HepG2 (cell line): Measurements from ENCODE around the gene BPGM. TPM values are rescaled to one million over a fixed set of nuclear protein-coding genes. Genes with fewer than 3 reads are reported as not detected.

ENCODE experiments used
- AHDC1 ChIP-seq: sonication (generic); formaldehyde crosslinking; IDR thresholded peaks from 2 replicates; pipeline ENCODE4 v1.5.1; 2020; ENCODE audit warnings: mild to moderate bottlenecking, missing genetic modification reagents, borderline replicate concordance
- ASH2L ChIP-seq: fragments of 300-600, 200-600 bp; sonication (generic); IDR thresholded peaks from 2 replicates; pipeline ENCODE4 v1.7.0; 2017; ENCODE audit warnings: low read depth, mild to moderate bottlenecking, moderate library complexity, mixed read lengths, low read length; ENCODE audit not compliant: insufficient read length
- BRF2 ChIP-seq: sonication (generic); formaldehyde crosslinking; IDR thresholded peaks from 2 replicates; pipeline ENCODE4 v1.8.1; 2022; ENCODE audit warnings: mild to moderate bottlenecking, missing genetic modification reagents
- GABPA ChIP-seq, 2 experiments: IDR thresholded peaks; 2 replicates each; pipeline ENCODE4 v1.6.1; 2011 to 2016; ENCODE audit warnings: low read depth in 2 of 2, low read length in 1 of 2, missing biosample characterization in 1 of 2, missing genetic modification characterization in 1 of 2
- GATAD1 ChIP-seq: IDR thresholded peaks from 2 replicates; pipeline ENCODE4 v1.6.1; 2016; ENCODE audit warnings: missing genetic modification reagents, missing compliant biosample characterization
- GATAD2A ChIP-seq: IDR thresholded peaks from 2 replicates; pipeline ENCODE4 v1.6.1; 2016
- HOXA3 ChIP-seq: sonication (generic); formaldehyde crosslinking; IDR thresholded peaks from 2 replicates; pipeline ENCODE4 v1.5.0; 2020; ENCODE audit warnings: missing genetic modification reagents
- JUN ChIP-seq: sonication (generic); formaldehyde crosslinking; IDR thresholded peaks from 2 replicates; pipeline ENCODE4 v1.4.0; 2020; ENCODE audit warnings: mild to moderate bottlenecking, missing genetic modification reagents
- NONO ChIP-seq, 2 experiments: fragments of 450-650 bp in 1 of 2; sonication (generic) in 1 of 2; formaldehyde crosslinking in 1 of 2; IDR thresholded peaks in 1 of 2; conservative IDR thresholded peaks in 1 of 2; 2 replicates each; pipeline versions ENCODE4 v1.6.1 to v1.8.0; 2017 to 2022; ENCODE audit warnings: mild to moderate bottlenecking in 1 of 2, missing genetic modification reagents in 1 of 2, moderate library complexity in 1 of 2
- PRMT3 ChIP-seq: sonication (generic); formaldehyde crosslinking; IDR thresholded peaks from 2 replicates; pipeline ENCODE4 v1.8.1; 2022; ENCODE audit warnings: low read depth, mild to moderate bottlenecking, moderate library complexity, missing genetic modification reagents, borderline replicate concordance
- REST ChIP-seq, 2 experiments: IDR thresholded peaks; 2 replicates each; pipeline ENCODE4 v1.6.1; 2011 to 2012; ENCODE audit warnings: low read length in 2 of 2, borderline replicate concordance in 1 of 2, low read depth in 1 of 2, mild to moderate bottlenecking in 1 of 2, moderate library complexity in 1 of 2
- SRY ChIP-seq: sonication (generic); formaldehyde crosslinking; IDR thresholded peaks from 2 replicates; pipeline ENCODE4 v1.8.0; 2022; ENCODE audit warnings: mild to moderate bottlenecking, missing genetic modification reagents
- ZFY ChIP-seq: sonication (generic); formaldehyde crosslinking; IDR thresholded peaks from 2 replicates; pipeline ENCODE4 v1.4.0; 2020; ENCODE audit warnings: missing genetic modification reagents
- ZNF160 ChIP-seq: sonication (generic); formaldehyde crosslinking; IDR thresholded peaks from 2 replicates; pipeline ENCODE4 v1.8.0; 2022; ENCODE audit warnings: mild to moderate bottlenecking, inconsistent platforms, missing genetic modification reagents
- ZNF883 ChIP-seq: sonication (generic); formaldehyde crosslinking; IDR thresholded peaks from 2 replicates; pipeline ENCODE4 v1.5.1; 2020; ENCODE audit warnings: mild to moderate bottlenecking, missing genetic modification reagents; ENCODE audit errors: not compliant biosample characterization
- ZSCAN9 ChIP-seq: IDR thresholded peaks from 2 replicates; pipeline ENCODE4 v1.6.1; 2016; ENCODE audit warnings: borderline replicate concordance
- polyA plus RNA-seq, 8 experiments: library from polyadenylated mRNA; depleted of rRNA in 3 of 8; stranded (reverse) in 7 of 8; unstranded in 1 of 8; fragments of >200 nt; fragmentation: Illumina TruSeq in 4 of 8; extraction: Trizol in 4 of 8; gene quantifications; 2 replicates each; pipeline versions ENCODE4 v1.2.1 to v1.2.3, GENCODE V29; 2011 to 2016; ENCODE audit warnings: low read depth in 4 of 8, missing spikeins in 1 of 8, mixed read lengths in 1 of 8; ENCODE audit not compliant: insufficient read depth in 1 of 8
- total RNA-seq, 5 experiments: library from RNA; depleted of rRNA; stranded (reverse); fragments of >200 nt; fragmentation: Illumina TruSeq; extraction: Trizol; gene quantifications; 2 replicates each; pipeline ENCODE4 v1.2.3, GENCODE V29; 2016; ENCODE audit warnings: low read depth in 1 of 5

The BPGM gene
- total and polyA plus RNA-seq, 2 of the 13 experiments (the other 11 are each of a cell fraction or from before 2014, with no cell fraction given), result 4.0 to 7.5 TPM

GRCh38 chr7:134646425-134647305 lies at the start of gene BPGM (continued):
- TF ChIP-seq AHDC1 (CRISPR knock-in tag), result peak; percentile 37; the same call in 1 of the 2 replicates
- no peak for TF ChIP-seq BRF2 (CRISPR knock-in tag)
- TF ChIP-seq HOXA3, result peak; percentile 66; the same call in 1 of the 2 replicates
- TF ChIP-seq ZNF883 (CRISPR knock-in tag), result no peak
- TF ChIP-seq GATAD1, result peak; percentile 88
- TF ChIP-seq PRMT3 (CRISPR knock-in tag), result no peak
- TF ChIP-seq ASH2L, result peak; percentile 77
- TF ChIP-seq GATAD2A (CRISPR knock-in tag), result peak; percentile 60
- TF ChIP-seq ZSCAN9 (CRISPR knock-in tag), result 0 out of 2 replicates have a peak, but pooled peaks have one; percentile 24
- TF ChIP-seq SRY (CRISPR knock-in tag), result peak; percentile 49; the same call in 1 of the 2 replicates
- TF ChIP-seq ZFY (CRISPR knock-in tag), result peak; percentile 93
- TF ChIP-seq JUN (CRISPR knock-in tag), result no peak
- TF ChIP-seq ZNF160 (CRISPR knock-in tag), result no peak
- peak in 1 of 2 experiments; percentile 76; a peak in 1 of 4 replicates for TF ChIP-seq REST (IDR thresholded peaks at IDR 0.05; ENCODE audit: borderline replicate concordance in 1 of 2, low read depth in 1 of 2, low read length in 2 of 2)
- TF ChIP-seq GABPA (IDR thresholded peaks at IDR 0.05; ENCODE audit: low read depth, low read length), result peak; percentile 80
- TF ChIP-seq GABPA (CRISPR knock-in tag; IDR thresholded peaks at IDR 0.05; ENCODE audit: low read depth), result peak; percentile 98
- TF ChIP-seq NONO (IDR thresholded peaks at IDR 0.05), result no peak
- TF ChIP-seq NONO (CRISPR knock-in tag; conservative IDR thresholded peaks at IDR 0.05), result no peak
